T1000 (cell line): ENCODE results near the gene ZNF511.
A peak's percentile ranks its signal among the peaks of the same experiment; 100 is the strongest.
"Not testable (repeated sequence)": the region's sequence is repeated elsewhere in the genome, so short reads cannot be mapped to it uniquely, and the experiment has no call there.

Source experiments
- DNase-seq: peaks from one replicate; lab custom pipeline; 2025; ENCODE audit warnings: mixed read lengths; lab: John Stamatoyannopoulos, UW

ZNF511 gene

DNA sequence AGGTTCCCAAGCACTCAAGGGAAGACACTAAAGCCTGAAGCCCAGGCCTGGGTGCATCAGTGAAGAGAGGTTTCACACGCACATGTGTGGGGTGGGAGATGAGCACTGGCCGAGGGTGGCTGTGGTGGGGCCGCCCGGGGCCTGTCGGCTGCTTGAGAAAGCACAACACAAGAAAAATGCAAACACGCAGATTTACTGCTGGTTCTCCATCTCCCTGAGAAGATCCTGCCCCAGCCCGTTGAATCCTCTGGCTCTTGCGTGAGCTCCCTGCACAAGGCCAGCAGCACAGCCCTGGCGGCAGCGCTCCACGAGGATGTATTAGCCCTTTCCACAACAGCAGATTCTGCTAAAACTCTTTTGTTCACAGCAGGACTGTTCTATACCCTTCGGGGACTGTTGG, 6.2 kb downstream of the ZNF511 start:
- no peak for DNase-seq

- no peak for DNase-seq
These were observed 7.1 kb downstream of the ZNF511 start for GRCh38 chr10:133315847-133316246.

- no peak for DNase-seq
These were observed 7.6 kb downstream of the ZNF511 start for GRCh38 chr10:133316266-133316665.

DNA sequence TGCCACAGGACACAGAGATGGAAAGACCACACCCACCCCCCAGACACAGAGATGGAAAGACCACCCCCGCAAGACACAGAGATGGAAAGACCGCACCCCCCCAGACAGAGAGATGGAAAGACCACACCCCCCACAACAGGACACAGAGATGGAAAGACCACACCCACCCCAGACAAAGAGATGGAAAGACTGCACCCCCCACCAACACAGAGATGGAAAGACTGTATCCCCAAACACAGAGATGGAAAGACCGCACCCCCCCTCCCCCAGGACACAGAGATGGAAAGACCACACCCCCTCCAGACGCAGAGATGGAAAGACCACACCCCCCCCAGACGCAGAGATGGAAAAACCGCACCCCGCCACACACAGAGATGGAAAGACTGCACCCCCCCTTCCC, 8.0 kb downstream of the ZNF511 start:
- no peak for DNase-seq

DNA sequence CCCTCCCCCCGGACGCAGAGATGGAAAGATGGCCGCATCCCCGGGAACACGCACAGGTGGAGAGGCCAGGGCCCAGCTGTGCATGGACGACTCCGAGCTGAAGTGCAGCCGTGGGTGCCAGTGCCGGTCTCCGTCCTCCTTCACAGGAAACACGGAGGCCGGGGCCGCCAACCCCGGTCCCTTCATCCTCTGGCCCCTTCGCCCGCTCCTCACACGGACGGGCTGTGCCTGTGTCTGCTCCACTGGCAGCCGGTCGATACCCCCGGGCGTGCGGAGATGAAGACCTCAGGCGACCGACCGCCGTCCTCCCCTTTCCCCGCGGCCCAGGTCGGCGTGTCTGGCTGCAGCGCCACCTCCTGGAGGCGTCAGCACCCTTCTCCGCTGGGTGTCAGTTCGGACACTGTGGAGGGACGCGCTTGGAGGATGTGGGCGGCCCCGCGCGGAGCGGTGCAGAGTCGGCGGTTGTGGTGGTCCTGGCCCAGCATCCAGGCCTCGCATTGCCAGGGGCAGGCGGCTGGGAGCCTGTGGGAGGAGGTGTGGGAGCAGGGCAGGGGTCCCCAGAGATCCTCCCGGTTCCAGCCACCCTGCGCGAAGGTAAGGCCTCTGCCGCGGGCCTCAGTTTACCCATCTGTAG, 9.9 kb downstream of the ZNF511 start:
- DNase-seq = peak; percentile 55

GRCh38 chr10:133320852-133321422, 12.2 kb downstream of the ZNF511 start:
- DNase-seq = not testable (repeated sequence)

- not testable (repeated sequence) for DNase-seq
These were observed 13.5 kb downstream of the ZNF511 start for GRCh38 chr10:133322064-133322709.

DNA sequence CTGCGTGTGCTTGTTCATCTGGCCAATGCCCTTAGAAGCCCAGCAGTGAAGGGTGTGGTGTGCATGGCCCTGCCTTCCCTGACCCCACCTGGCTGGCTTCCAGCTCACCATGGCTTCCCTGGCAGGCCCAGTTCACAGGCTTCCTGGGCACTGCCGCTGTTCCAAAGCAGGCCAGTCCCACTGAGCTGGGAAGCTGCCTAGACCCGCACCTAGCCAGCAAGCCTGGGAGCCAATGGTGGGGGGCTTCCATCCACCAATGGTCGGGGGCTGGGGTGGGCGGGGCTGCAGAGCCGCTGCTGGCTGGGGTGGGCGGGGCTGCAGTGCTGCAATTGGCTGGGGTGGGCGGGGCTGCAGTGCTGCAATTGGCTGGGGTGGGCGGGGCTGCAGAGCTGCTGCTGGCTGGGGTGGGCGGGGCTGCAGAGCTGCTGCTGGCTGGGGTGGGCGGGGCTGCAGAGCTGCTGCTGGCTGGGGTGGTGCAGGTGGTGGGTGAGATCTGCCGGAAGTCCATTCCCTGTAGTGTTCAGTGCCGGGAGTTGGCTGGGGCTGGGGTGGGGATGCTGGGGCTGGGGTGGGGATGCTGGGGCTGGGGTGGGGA, 15.6 kb downstream of the ZNF511 start:
- peak; percentile 79 for DNase-seq

DNA sequence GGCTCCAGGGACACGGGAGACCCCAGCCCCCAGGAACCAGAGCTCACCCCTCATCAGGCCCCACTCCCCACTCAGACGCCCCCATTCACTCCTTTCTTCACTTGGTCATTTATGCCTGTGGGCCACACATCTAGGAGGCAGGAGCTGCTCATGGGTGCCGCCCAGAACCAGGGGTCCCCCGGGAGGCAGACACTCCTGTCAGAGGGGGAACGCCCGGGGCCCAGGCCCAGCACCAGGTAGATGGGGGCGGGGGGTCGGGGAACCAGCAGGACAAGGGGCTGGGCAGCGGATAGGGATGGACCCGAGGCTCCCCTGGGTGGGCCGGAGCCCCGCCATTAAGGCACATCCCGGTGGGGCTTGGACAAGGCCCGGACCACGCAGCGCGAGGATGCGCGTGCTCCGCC, 16.1 kb downstream of the ZNF511 start:
- DNase-seq = no peak

DNA sequence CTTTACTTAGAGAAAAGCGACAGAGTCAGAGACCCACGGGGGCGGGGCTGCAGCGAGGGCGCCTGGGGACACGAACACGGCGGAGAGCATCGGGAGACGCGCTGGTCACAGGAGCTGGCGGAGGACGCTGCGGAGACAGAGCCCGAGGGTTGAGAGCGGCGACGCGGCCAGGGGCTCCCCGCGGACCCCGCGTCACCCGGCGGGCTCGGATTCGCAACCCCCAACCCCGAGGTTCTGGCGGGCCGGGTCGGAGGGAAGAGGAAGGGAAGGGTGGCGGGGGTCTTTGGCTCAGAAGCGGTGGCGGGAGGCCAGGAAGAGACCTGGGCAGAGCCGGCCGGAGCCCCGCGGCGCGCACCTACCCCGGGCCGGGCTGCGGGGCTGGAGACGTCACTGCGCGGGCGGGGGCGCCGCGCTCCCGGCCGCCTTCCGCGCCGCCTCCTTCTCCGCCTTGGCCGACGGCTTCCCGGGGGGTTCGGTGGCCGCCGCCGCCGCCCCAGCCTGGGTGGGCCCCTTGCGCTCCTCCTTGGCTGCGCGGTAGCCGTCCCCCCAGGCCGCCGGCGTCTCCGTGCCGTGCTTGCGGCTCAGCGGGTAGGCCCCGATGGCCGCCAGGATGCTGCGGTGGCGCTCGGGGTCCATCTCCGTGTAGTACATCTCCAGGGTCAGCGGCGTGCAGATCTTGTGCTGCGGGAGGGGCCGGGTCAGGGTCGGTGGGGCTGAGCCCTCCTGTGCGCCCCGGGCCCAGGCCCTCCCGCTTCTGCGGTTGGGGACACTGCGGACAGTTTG, 16.9 kb downstream of the ZNF511 start:
- no peak for DNase-seq

DNA sequence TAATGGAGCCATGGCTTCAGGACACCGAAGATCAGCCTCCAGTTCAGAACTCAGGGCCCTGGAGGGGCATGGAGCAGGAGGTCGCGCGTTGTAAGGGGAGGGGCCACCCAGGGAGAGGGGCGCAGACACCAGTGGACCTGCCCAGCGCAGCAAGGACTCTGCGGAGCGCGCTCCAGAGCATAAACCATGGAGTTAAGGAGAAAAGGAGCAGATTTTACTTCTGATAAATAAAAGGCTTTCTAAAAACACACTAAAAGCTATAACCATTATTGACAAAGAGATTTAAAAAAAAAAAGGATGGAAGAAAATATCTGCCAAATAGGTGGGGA, 17.5 kb downstream of the ZNF511 start:
- DNase-seq = no peak

GRCh38 chr10:133326745-133327650, 18.3 kb downstream of the ZNF511 start:
- no peak for DNase-seq

DNA sequence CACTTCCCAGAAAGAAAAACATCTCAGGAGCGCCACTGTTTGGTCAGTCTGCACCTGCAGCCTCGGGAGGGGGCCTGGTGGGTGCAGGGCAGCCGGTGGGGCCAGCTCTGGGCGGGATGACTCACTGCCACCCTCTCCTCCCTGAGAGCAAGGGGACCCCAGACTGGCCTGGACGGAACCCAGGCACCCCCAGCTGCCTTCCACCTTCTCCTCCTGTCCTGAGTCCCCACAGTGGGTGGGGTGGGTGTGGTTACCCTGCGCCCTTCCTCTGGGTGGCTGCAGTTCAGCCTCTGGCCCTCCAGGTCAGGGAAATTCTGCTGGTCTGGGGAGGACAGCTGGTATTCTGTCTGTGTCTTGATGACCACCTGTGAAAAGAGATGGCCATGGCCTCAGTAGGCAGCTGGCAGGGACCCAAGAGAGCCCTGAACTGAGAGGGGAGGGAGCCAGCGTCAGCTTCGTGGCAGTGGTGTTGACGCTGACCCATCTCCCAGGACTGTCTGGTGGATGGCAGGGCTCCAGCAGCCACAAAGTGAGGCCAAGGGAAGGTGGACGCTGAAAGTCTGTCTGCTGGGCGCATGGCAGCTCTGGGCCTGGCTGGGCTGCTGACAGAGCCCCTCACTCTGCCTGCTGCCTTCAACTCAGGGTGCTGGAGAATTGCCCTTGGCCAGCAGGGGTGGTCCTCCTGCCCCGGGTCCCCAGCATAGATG, 19.1 kb downstream of the ZNF511 start:
- DNase-seq = no peak

- no peak for DNase-seq
These were observed 19.9 kb downstream of the ZNF511 start for GRCh38 chr10:133328358-133329343.

DNA sequence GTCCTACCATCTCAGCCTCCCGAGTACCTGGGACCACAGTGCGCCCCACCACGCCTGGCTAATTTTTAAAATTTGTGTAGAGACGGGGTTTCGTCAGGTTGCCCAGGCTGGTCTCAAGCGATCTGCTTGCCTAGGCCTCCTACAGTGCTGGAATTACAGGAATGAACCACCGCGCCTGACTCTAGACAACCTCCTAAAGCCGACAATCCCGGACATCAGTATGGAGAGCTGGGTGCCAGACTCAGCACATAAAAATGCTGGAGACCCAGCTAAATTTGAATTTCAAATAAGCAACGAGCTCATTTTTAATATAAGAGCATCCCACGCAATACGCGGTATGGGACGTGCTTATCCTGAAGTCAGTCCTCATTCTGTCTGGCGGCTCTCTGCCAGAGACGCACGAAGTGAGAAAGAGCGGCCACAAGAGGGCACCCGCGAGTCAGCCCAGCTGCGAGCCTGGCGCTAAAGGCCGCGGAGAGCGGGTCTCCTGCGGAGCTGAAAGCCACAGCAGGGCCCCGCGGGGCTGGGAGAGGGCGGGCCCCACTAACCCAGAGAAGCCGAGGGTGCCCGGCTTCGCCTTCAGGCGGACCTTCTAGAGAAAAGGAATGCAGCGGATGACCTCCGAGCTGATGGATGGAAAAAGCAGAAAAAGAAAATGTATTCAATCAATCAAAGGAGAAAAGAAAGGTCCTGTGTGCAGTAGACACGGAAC, 20.9 kb downstream of the ZNF511 start:
- DNase-seq = peak; percentile 85

DNA sequence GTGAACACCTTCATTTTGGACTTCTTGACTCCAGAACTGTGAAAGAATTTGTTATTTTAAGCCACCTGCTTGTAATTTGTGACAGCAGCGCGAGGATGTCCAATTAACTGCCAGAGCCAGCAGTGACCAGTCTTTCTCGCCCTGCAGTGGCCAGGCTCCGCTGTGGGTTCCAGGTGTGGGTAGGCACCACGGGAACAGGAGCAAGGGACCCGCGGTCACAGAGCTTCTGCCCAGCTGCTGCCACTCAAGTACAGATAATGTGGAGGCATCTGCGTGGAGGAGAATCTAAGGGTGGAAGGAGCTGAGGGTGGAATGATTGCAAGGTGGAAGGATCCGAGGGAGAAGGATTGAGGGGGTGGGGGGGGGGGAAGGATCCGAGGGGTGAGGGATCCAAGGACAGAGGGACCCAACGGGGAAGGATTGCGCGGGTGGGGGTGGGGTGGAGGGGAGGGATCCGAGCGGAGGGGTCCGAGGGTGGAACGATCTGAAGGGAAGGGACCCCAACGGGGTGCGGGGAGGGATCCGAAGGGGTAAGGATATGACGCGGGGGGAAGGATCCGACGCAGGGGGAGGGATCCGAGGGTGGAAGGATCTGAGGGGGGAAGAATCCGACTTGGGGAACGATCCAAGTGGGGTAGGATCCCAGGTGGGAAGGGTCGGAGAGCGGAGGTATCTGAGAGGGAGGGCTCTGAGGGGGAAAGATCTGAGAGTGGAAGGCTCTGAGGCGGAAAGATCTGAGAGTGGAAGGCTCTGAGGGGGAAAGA, 24.4 kb downstream of the ZNF511 start:
- DNase-seq = no peak

GRCh38 chr10:133334503-133335245, 26.0 kb downstream of the ZNF511 start:
- DNase-seq = no peak
